Caco-2 (cell line): ENCODE measurements around the gene AGRN. TPM values are rescaled to one million over a fixed set of nuclear protein-coding genes. Genes with fewer than 3 reads are reported as not detected.

ENCODE experiments used
- BruUV-seq: library from RNA; stranded (reverse); fragments of 400-500 nt; replicated peaks from 2 replicates; lab custom pipeline; 2021; lab: Mats Ljungman, UMichigan
- CTCF ChIA-PET: fragments of 300-600 bp; sonication (Branson Sonifier 250); formaldehyde crosslinking; loops from one replicate; lab custom pipeline; 2022; ENCODE audit warnings: antibody characterized with exemption; lab: Charles Lee
- POLR2A ChIA-PET: fragments of 300-600 bp; sonication (Branson Sonifier 250); formaldehyde crosslinking; loops from one replicate; lab custom pipeline; 2022; ENCODE audit warnings: antibody characterized with exemption; lab: Charles Lee
- DNase-seq, 2 experiments: peaks; one replicate each; pipeline versions ENCODE4 v3.0.0 to v3.0.0-alpha.2; 2020 to 2022
- H3K27me3 ChIP-seq: replicated peaks from 2 replicates; pipeline ENCODE4 v1.6.0; 2011; ENCODE audit warnings: low read length; ENCODE audit not compliant: control insufficient read depth, insufficient read depth
- H3K36me3 ChIP-seq: 2 replicates; pipeline ENCODE4 v1.5.1; 2011; ENCODE audit warnings: low read length; ENCODE audit not compliant: control insufficient read depth, insufficient read depth
- H3K4me1 ChIP-seq: fragments of 250-450 bp; sonication (Bioruptor Pico); 2 replicates; pipeline ENCODE4 v1.5.1; 2020; ENCODE audit warnings: mild to moderate bottlenecking
- H3K4me3 ChIP-seq: 2 replicates; pipeline ENCODE4 v1.5.1; 2011; ENCODE audit warnings: low read depth, mild to moderate bottlenecking, control low read depth, low read length
- H3K9me3 ChIP-seq: fragments of 250-450 bp; sonication (Bioruptor Pico); 2 replicates; pipeline ENCODE4 v1.5.1; 2020; ENCODE audit warnings: mild to moderate bottlenecking, moderate library complexity
- H3K27ac Mint-ChIP-seq: one replicate; pipeline ENCODE4 v1.8.0; 2022; ENCODE audit warnings: mixed read lengths; ENCODE audit not compliant: unreplicated experiment
- H3K27me3 Mint-ChIP-seq: one replicate; pipeline ENCODE4 v1.8.0; 2022; ENCODE audit warnings: mixed read lengths; ENCODE audit not compliant: insufficient read depth, unreplicated experiment
- H3K36me3 Mint-ChIP-seq: one replicate; pipeline ENCODE4 v1.8.0; 2022; ENCODE audit warnings: mild to moderate bottlenecking, mixed read lengths; ENCODE audit not compliant: insufficient read depth, unreplicated experiment
- H3K4me1 Mint-ChIP-seq: one replicate; pipeline ENCODE4 v1.8.0; 2022; ENCODE audit warnings: low read depth, mixed read lengths; ENCODE audit not compliant: unreplicated experiment
- H3K4me3 Mint-ChIP-seq: one replicate; pipeline ENCODE4 v1.8.0; 2022; ENCODE audit warnings: mild to moderate bottlenecking, moderate library complexity, mixed read lengths; ENCODE audit not compliant: unreplicated experiment
- H3K9me3 Mint-ChIP-seq: one replicate; pipeline ENCODE4 v1.8.0; 2022; ENCODE audit warnings: mixed read lengths; ENCODE audit not compliant: unreplicated experiment
- intact Hi-C: fragments of 100-400 bp; cut with micrococcal nuclease; formaldehyde crosslinking; loops from one replicate; pipeline ENCODE4 v1.10.0; 2022; ENCODE audit not compliant: unreplicated experiment
- total RNA-seq: library from RNA; stranded (reverse); gene quantifications from 2 replicates; pipeline ENCODE4 v1.2.3, GENCODE V29; 2022
- TF ChIP-seq, protein P1 (sequence below), 2 experiments: fragments of 200-600 bp in 1 of 2; IDR thresholded peaks; 1 replicate in 1 of 2; 2 replicates in 1 of 2; pipeline versions ENCODE4 v1.5.1 to v1.8.0; 2011 to 2022; ENCODE audit warnings: antibody characterized with exemption in 1 of 2, control low read depth in 1 of 2, inconsistent platforms in 1 of 2, low read depth in 1 of 2, low read length in 1 of 2, mild to moderate bottlenecking in 1 of 2, moderate library complexity in 1 of 2; ENCODE audit not compliant: insufficient read depth in 1 of 2, severe bottlenecking in 1 of 2, unreplicated experiment in 1 of 2

Gene AGRN
- total RNA-seq, 1 experiment from 2014 or later = 176 TPM

DNA sequence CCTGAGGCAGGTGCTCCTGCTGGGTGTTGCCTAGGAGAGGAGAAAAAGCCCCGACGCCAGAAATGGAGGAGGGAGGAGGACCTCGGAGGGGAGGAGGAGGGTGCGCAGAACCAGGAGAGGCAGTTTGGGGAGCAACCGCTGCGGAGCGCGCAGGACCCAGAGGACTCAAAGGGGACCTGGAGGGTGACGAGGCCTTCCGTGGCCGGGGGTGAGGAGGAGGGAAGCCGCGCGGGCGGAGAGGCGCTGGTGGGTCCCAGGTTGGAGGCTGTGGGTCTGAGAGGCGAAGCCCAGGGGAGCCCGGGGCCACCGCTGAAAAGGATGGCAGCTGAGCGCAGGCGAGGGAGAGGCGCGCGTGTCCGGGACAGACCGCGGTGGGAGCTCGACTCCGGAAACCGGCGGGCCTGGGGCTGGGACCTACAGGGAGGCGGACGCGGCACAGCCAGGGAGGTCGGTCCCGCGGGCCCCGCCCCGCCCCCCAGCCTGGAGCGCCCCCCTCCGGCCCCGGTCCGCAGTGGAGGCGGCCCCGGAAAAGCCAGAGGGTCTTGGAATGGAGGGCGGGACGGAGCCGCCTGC lies 39.1 kb downstream of the AGRN start:
- no TSS peak for BruUV-seq
- Mint-ChIP-seq H3K9me3 (no peaks in the 10 kb centered on the region), H3K4me3 (peak overlapping the region; percentile 80), H3K36me3 (peaks cover 46% of the 10 kb centered on the region), H3K4me1 (peaks cover 7% of the 10 kb centered on the region), H3K27me3 (no peaks in the 10 kb centered on the region), H3K27ac (peak overlapping the region; percentile 51)
- intact Hi-C loops = loop anchor here (2.0 kb wide), 2 partner anchors 20 to 44 kb away; no protein-coding TSS in a partner anchor
- ChIA-PET CTCF (interaction anchor here (0.6 to 1.5 kb wide), 4 partner anchors 42 to 215 kb away, joined by 3 to 5 read pairs (median 4); partner anchors contain the start of genes ISG15 and UBE2J2), POLR2A (interaction anchor here (1.2 to 1.5 kb wide), 2 partner anchors 35 to 40 kb away, joined by 3 to 4 read pairs; partner anchors contain the start of gene AGRN)
- Histone ChIP-seq H3K36me3 (no peaks in the 10 kb centered on the region), H3K4me1 (peaks cover 25% of the 10 kb centered on the region), H3K27me3 (no peaks in the 10 kb centered on the region), H3K4me3 (peak overlapping the region; percentile 64), H3K9me3 (no peaks in the 10 kb centered on the region)
- peak; percentile 53 to 54 for DNase-seq
- TF ChIP-seq, protein P1, sequence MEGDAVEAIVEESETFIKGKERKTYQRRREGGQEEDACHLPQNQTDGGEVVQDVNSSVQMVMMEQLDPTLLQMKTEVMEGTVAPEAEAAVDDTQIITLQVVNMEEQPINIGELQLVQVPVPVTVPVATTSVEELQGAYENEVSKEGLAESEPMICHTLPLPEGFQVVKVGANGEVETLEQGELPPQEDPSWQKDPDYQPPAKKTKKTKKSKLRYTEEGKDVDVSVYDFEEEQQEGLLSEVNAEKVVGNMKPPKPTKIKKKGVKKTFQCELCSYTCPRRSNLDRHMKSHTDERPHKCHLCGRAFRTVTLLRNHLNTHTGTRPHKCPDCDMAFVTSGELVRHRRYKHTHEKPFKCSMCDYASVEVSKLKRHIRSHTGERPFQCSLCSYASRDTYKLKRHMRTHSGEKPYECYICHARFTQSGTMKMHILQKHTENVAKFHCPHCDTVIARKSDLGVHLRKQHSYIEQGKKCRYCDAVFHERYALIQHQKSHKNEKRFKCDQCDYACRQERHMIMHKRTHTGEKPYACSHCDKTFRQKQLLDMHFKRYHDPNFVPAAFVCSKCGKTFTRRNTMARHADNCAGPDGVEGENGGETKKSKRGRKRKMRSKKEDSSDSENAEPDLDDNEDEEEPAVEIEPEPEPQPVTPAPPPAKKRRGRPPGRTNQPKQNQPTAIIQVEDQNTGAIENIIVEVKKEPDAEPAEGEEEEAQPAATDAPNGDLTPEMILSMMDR (IDR thresholded peaks at IDR 0.05; ENCODE audit: insufficient read depth in 1 of 2, low read depth in 1 of 2, low read length in 1 of 2, severe bottlenecking in 1 of 2, unreplicated experiment in 1 of 2) = peak; percentile 29 to 37

DNA sequence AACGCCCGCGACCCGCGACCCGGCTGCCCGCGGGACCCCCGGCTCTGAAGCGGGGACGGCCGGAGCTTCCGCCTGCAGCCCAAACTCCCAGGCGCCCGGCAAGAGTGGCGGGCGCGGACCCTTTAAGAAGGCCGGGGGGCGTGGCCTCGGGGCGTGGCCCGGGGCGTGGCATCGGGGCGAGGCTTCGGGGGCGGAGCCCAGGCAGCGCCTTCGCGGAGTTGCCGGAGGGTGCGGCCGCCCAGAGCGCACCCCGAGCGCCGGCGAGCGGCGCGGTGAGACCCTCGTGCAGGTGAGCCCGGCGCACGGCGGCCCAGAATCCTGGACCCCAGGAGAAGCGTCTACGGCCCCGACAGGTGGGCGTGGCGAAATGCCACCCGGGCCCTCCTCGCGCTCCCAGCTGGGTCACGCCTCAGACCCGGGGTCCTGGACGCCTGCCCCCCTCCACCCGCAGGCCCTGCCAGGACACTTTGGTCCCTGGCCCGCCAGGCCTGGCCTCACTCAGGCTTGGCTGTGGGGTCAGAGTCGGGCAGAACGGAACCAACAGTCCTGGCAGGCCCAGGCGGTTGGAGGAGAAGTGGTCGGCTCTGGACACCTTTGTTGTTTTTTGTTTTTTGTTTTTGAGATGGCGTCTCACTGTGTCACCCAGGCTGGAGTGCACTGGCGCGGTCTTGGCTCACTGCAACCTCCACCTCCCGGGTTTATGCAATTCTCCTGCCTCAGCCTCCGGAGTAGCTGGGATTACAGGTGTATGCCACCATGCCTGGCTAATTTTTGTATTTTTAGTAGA lies 39.8 kb downstream of the AGRN start:
- TF ChIP-seq, protein P1 (IDR thresholded peaks at IDR 0.05; ENCODE audit: insufficient read depth in 1 of 2, low read depth in 1 of 2, low read length in 1 of 2, severe bottlenecking in 1 of 2, unreplicated experiment in 1 of 2) = no peak
- CTCF ChIA-PET = interaction anchor here (0.9 to 1.5 kb wide), 2 partner anchors 42 to 53 kb away, joined by 3 to 4 read pairs; no protein-coding TSS in a partner anchor
- peaks cover 45% of the 10 kb centered on the region for H3K36me3 Mint-ChIP-seq

More for the DNA sequence above, 39.8 kb downstream of the AGRN start:
- H3K9me3 Mint-ChIP-seq = no peaks in the 10 kb centered on the region
- no peaks in the 10 kb centered on the region for H3K36me3 ChIP-seq
- H3K4me3 ChIP-seq = peak overlapping the region; percentile 64
- no peak overlapping the region for H3K27ac Mint-ChIP-seq
- POLR2A ChIA-PET = interaction anchor here (1.2 to 1.5 kb wide), 2 partner anchors 35 to 40 kb away, joined by 3 to 4 read pairs; partner anchors contain the start of gene AGRN
- no peaks in the 10 kb centered on the region for H3K27me3 ChIP-seq
- no peaks in the 10 kb centered on the region for H3K9me3 ChIP-seq
- intact Hi-C loops = loop anchor here (2.0 to 5.0 kb wide), 3 partner anchors 21 to 77 kb away; partner anchors contain the start of gene PERM1
- H3K4me1 Mint-ChIP-seq = peaks cover 7% of the 10 kb centered on the region
- TSS peak; percentile 13 for BruUV-seq
- H3K27me3 Mint-ChIP-seq = no peaks in the 10 kb centered on the region
- peak; percentile 86 to 92 for DNase-seq
- peaks cover 31% of the 10 kb centered on the region for H3K4me1 ChIP-seq
- H3K4me3 Mint-ChIP-seq = peak overlapping the region; percentile 80
